NCI-H146 (cell line): ENCODE measurements around the gene IL15.
"Not testable (repeated sequence)": the region's sequence is repeated elsewhere in the genome, so short reads cannot be mapped to it uniquely, and the experiment has no call there.

Experiments used
- DNase-seq: peaks from one replicate; lab custom pipeline; 2025; lab: John Stamatoyannopoulos, UW

IL15 gene

DNA sequence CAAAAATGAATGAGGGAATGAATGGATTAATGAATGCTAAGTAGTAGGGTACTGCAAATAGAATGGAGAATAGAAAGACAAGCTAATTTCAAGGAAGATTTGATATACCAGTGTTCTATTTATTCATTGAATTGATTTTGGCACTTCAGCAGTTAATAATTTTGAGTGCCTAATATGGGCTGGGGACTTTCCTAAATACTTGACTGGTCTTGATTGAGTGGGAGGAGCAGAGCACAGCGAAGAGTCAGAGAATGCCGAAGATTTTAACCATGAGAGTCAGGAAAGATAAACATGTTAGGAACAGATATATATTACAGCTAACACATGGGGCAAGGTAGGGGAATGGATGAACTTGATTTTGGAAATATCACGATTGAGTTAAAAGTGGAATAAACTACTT is 10.6 kb downstream of the IL15 start:
- DNase-seq = no peak

DNA sequence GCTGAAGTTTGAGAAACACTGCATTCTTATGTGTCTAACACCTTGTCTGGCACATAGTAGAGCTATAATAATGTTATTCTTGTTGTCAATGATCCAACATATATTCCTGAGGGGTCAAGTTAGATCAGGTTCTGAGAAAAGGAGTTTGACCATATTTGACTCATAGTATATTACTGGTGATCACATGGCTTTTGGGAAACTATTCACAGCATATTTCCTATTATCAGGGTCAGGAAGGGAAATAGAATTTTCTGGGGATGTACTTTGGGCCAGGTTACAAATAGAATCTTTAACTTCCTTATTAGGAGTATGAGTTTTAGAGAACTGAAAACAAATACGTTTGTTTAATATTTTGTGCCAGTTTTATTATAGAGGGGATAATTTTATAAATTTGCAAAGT is 11.6 kb downstream of the IL15 start:
- DNase-seq = no peak

DNA sequence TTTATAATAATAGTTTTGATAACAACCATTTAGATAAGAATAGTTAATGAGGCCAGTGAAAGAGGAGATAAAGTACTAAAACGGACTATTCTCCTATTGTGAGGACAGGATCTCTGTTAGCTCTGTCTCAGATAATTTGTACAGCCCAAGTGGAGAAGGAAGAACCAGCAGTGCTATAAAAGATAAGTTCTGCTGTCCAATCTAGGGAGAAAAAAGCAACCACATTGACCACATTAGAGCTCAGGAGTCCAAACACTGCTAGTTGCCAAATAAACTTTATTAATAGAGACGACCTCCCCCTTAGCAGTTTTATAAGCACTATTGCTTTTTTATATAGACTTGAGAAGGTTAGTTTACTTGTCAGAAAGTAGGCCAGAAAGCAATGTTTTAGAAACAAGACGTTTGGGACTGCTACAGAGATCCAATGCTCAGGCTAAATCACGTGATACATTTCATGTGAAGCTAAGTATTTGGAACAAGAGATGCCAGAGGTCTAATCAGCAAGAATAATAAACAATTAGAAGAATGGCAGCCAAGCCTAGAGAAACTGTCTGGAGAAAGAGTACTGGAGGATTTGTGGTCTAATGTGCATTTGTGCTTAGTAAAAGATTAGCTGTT is 15.9 kb downstream of the IL15 start:
- no peak for DNase-seq

DNA sequence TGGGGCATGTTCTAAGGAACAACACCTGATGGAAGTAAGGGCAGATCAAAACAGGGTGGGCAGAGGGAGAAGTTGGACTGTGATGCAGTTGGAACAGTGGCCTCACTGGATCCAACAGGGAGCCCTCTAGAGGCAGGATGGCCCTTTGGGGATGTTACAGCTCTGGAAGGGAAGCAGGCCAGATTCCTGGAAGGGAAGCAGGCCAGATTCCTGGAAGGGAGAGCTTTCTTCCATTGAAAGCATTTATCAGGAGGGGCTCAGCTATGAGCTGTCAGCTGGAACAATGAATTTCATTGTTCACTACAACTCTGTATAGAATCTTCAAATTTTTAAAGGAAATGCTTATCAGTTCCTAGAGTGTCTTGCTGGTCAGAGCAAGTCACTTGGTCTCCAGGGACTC is 17.7 kb downstream of the IL15 start:
- DNase-seq = no peak

DNA sequence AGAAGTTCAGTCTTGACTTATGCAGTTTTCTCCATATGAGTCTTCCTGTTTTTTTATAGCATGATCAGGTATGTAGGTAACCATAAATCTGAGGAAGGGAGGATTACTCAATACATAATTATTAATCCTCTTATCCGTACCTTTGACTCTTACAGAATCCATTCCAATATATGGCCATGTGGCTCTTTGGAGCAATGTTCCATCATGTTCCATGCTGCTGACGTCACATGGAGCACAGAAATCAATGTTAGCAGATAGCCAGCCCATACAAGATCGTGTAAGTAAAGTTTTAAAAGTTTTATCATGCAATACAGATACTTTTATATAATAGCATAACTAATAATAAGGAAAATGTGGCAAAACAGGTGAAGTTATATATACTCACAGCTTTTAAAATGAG is 19.6 kb downstream of the IL15 start:
- no peak for DNase-seq

DNA sequence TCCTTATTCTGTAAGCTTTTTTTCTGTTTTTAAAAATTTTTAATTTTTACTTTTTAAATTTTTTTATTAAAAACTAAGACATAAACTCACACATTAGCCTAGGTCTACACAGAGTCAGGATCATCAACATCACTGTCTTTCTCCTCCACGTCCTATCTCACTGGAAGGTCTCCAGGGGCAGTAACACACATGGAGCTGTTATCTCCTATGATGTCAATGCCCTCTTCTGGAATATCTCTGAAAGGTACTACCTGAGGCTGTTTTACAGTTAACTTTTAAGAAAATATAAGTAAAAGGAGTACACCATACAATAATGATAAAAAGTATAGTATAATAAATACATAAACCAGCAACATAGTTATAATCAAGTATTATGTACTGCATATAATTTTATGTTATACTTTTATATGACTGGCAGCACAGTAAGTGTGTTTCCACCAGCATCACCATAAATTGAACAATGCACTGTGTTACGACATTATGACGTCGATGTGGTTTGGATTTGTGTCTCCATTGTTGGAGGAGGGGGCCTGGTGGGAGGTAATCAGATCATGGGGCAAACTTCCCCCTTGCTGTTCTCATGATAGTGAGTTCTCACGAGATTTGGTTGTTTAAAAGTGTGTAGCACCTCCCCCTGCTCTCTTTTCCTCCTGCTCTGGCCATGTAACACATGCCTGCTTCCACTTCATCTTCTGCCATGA is 21.3 kb downstream of the IL15 start:
- DNase-seq = no peak

DNA sequence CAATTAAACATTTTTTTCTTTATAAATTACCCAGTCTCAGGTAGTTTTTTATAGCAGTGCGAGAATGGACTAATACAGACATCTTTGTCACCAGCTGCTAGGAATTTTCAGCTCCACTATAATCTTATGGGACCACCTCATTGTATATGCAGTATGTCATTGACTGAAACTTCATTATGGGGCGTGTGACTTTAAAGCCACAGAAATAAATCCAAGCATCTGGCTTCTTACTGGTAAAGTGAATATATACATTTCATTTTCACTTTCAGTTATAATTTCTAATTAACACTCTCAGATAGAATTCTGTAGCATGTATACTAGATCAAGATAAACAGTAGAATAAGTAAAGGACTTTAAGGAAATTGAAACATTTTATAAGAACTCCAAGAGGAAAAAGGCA is 21.9 kb downstream of the IL15 start:
- no peak for DNase-seq

DNA sequence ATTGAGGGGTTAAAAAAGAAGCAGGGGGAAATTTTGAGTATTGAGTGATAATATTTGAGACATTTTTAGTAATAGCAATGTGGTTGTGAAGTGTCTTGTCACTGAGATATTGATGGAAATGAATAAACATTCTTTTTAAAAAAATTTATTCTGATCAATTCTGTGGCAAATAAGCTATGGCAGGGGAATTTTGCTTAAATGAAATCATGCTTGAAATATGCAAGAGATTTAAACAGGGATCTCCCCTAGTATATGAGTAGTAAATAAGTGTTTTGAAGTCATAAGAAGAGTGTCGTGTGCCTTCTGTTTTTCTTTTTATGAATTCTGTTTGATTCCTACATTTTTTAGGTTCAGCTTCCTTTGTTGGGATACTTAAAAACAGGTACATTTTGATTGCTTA is 23.2 kb downstream of the IL15 start:
- DNase-seq = no peak

DNA sequence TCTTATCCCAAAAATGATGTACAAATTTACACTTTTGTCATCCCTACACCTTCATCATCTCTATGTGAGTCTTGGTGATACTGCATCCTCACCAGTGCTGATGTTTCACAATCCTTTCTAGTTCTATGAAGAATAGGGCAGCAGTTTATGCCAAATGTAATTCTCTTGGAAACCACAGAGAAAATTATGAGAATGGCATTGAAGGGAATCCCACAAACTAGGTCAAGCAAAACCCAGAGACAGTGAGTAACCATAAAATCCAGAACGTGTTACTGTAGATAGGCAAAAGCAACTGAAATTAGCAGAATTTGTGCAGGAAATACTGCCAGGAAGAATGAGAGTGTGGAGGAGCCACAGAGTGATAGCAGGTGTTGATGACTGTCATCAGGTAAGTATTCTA is 24.5 kb downstream of the IL15 start:
- no peak for DNase-seq

DNA sequence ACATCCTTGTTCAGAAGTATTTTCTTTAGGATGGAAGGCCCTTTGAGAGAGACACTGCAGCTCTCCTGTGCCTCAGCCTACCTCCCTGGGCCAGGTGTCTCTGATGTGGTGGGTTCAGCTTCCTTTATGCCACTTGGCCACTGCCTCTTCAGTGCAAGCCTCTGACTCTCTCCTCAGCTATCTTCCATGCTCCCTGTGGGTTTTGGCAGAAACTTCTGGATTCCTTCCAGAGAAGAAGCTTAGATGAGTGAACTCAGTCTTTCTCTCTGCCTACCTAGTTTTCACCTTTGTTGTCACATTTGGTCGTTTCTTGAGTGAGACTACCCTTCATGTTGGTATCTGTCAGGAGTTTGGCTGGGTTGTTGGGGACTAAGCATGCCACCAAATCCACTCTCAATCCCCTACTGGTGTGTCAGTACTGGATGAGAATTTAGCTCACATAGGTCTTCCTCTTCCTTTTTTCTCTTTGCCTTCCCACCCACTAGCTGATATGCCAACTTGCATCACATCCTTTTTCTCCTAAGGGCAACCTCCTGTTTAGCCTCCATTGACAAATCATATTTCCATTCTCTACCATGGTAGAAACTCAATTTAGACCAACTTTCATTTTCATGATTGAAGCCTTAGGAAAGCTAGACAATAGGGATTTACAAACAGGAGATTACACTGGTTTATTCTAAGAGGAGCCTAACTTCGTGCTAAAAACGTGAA is 32.0 kb downstream of the IL15 start:
- no peak for DNase-seq

DNA sequence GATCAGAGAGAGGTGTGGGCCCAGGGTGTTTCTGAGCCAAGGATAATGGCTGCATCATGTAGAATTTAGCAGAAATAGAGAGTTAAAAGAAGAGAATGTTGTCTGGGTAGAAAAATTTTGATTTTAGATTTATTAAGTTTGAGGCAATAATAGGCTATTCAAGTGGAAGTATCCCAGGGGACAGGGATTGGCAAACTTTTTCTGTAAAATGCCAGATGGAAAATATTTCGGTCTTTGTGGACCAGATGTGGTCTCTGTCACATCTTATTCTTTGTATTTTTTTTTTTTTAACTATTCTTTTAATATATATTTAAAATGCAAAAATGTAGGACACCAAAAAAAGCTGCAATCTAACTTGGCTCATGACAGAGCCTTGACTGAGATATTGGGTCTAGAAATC is 33.1 kb downstream of the IL15 start:
- DNase-seq = no peak

DNA sequence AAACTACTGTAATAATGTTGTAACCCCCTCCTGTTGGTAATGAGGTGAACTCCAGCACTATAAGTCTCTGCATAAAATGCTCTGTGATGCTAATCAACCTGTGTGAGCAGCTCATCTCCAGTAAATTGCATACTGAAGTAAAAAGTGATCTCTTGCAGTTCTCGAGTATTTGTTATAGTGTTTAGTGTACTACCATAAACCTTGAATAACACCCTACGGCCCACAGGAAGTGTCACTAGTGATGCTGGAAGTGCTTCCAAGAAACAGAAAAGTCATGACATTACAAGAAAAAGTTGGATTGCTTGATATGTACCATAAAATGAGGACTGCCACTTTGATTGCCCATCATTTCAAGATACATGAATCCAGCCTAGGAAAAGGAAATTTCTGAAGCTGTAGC is 39.0 kb downstream of the IL15 start:
- DNase-seq = no peak

DNA sequence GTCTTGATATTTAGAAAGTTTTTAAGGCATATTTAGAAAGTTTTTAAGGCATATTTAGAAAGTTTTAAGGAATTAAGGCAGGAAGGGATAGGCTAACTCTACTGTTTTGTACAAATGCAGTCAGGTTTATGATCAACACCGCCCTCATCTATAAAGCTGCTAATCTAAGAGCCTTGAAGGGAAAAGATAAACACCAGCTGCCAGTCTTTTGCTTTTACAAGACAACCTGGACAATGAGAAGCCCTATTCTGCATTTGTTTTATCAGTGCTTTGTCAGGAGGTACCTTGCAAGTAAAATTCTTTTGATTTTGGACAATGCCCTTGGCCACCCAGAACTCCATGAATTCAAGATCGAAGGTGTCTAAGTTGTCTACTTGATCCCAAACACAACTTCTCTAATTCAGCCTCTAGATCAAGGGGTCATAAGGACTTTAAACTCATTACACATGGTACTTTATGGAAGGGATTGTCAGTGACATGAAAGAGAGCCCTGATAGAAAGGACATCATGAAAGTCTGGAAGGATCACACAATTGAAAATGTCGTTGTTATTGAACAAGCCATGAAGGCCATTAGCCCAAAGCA is 39.8 kb downstream of the IL15 start:
- DNase-seq = no peak

DNA sequence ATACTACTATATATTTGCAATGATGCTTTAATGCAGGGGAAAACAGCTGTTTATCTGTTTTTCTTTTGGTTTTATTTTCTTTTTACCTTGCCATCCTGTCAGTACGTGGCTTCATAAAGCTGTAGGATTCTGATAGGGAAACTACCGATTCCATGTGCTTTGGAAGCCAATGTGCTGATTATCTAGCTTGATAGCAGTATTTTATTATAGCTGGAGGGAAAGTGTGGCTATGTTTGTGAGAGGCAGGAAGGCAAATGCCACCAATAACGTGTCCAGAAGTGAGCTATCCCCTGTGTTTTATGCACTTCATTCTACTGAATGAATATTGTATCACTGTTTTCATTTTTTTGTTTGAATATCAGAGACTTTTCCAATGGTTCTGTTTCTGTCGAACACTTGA is 43.7 kb downstream of the IL15 start:
- no peak for DNase-seq

DNA sequence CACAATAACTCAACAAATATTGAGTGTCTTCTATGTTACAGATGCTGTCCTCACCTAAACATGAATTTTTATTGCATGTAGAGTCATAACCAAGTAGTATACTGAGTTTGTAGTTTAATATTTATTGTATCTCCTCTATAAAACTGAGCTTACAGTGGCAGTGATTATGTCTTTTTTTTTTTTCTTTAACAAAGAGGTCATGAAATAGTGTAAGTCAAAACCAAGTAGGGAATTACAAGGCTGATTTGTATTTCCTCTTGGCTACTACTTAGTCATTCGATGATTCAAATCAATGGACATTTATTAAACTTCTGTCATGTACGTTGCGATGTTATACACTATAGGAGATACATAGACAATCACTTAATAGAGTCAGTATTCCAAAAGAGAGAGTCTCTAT is 48.4 kb downstream of the IL15 start:
- no peak for DNase-seq

DNA sequence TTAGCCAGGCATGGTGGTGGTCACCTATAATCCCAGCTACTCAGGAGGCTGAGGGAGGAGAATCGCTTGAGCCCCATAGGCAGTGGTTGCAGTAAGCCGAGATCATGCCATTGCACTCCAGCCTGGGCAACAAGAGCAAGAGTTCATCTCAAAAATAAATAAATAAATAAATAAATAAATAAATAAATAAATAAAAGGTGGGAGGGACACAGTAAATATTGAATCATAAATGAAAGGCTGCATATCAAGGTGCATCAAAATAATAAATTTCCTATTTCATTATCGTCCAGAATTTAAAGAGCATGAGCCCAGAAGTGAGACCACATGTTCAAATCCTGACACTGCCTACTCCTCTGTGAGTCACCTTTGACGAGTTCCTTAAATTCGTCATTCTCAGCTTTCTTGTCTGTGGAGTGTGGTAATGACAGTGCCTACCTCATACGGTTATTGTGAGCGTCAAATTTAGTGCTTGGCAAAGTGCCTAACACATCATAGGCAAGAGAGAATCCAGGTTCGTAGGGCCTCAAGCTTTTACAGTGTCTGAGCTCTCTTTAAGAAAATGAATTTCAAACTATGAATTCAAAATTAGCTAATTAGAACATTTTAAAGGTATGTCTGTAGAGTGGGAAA is 49.9 kb downstream of the IL15 start:
- no peak for DNase-seq

DNA sequence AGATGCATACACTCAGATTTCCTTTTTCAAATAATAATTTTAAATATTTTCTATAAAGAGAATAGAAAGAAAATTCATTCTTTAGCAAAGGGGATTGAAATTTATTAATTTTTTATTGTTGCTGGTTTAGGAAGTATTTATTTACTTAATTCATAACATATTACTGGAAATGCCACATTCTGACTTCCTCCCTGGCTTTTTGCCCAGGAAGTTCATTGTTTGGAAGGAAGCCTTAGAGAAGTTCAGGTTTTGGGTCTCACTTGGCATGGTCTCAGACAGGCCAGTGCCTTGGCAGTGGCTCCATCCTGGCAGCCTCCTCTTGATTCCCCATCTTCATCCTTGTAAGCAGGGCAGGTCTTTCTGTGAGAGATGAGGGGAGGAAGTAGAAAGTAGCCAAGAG is 50.5 kb downstream of the IL15 start:
- no peak for DNase-seq

DNA sequence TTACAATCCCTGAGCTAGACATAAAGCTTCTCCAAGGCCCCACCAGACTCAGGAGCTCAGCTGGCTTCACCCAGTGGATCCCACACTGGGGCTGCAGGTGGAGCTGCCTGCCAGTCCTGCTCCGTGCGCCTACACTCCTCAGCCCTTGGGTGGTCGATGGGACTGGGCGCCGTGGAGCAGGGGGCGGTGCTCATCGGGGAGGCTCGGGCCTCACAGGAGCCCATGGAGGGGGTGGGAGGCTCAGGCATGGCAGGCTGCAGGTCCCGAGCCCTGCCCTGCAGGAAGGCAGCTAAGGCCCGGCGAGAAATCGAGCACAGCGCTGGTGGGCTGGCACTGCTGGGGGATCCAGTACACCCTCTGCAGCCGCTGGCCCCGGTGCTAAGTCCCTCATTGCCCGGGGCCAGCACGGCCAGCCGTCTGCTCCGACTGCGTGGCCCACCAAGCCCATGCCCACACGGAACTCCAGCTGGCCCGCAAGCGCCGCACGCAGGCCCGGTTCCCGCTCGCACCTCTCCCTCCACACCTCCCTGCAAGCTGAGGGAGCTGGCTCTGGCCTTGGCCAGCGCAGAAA is 53.4 kb downstream of the IL15 start:
- not testable (repeated sequence) for DNase-seq

DNA sequence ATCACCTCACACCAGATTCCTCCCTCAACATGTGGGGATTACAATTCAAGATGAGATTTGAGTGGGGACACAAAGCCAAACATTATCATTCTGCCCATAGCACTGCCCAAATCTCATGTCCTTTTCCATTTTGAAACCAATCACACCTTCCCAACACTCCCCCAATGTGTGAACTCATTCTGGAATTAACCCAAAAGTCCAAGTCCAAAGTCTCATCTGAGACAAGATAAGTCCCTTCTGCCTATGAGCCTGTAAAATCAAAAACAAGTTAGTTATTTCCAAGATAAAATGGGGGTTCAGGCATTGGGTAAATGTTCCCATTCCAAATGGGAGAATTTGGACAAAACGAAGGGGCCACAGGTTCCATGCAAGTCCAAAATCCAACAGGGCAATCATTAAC is 54.9 kb downstream of the IL15 start:
- DNase-seq = not testable (repeated sequence)

DNA sequence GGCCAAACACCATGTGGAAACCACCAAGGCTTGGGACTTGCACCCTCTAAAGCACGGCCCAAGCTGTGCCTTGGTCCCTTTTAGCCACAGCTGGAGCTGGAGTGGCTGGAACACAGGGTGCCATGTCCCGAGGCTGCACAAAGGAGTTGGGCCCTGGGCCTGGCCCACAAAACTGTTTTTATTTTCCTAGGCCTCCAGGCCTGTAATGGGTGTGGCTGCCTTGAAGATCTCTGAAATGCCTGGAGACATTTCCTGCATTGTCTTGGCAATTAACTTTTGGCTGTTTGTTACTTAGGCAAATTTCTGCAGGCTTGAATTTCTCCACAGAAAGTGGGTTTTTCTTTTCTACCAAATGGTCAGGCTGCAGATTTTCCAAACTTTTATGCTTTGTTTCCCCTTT is 55.7 kb downstream of the IL15 start:
- DNase-seq = no peak

DNA sequence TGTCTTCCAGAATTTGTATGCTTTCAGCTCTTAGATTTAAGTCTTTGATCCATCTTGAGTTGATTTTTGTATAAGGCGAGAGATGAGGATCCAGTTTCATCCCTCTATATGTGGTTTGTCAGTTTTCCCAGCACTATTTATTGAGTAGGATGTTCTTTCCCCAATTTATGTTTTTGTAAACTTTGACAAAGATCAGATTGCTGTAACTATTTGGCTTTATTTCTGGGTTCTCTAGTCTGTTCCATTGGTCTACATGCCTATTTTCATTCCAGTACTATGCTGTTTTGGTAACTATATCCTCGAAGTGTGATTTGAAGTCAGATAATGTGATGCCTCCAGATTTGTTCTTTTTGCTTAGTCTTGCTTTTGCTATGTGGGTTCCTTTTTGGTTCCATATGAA is 60.7 kb downstream of the IL15 start:
- DNase-seq = no peak

DNA sequence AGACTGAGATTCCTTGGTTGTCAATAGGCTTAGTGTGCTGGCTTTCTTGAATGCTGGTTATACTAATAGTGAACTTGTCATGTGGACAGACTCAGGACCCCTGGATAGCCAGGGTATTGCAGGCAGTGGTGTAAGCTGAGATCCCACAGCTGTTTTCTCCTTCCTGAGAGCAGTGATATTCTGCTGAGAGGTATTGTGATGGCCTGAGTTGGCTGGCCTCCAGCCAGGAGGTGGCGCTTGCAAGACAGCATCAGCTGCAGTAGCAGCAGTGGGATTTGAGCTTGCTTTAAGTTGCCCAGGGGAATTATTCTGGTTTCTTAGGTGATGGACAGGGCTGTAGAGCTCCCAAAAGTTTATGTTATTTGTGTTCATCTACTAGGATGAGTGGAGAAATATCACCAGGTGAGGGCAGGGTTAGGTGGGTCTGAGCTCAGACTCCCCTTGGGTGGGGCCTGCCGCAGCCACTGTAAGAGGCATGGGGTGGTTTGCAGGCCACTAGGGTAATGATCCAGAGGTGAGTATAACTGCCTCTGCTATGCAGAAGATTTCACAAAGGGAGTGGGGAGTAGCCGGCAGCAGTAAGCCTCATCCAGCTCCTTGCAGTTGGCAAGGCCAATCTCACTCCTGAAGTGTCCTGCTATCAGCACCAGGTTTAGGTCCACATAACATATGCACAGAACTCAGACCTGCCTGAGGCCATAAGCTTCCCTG is 66.2 kb downstream of the IL15 start:
- no peak for DNase-seq
